Smooth muscle cell (in vitro differentiated cells): ENCODE measurements around the gene CYREN. TPM values are rescaled to one million over a fixed set of nuclear protein-coding genes. Genes with fewer than 3 reads are reported as not detected.

Experiments used
- DNase-seq: peaks from one replicate; lab custom pipeline; 2025; ENCODE audit not compliant: unreplicated experiment; lab: John Stamatoyannopoulos, UW
- H2AFZ ChIP-seq: fragments of 200-600 bp; sonication (generic); 2 replicates; pipeline ENCODE4 v1.6.0; 2016; ENCODE audit warnings: antibody characterized with exemption, low read depth, mild to moderate bottlenecking
- H3F3A ChIP-seq: fragments of 200-600 bp; sonication (generic); 2 replicates; pipeline ENCODE4 v1.6.0; 2017; ENCODE audit warnings: antibody characterized with exemption, low read depth
- H3K27ac ChIP-seq: fragments of 200-600 bp; sonication (generic); 2 replicates; pipeline ENCODE4 v1.5.1; 2016; ENCODE audit warnings: low read depth, mild to moderate bottlenecking
- H3K27me3 ChIP-seq: fragments of 200-600 bp; sonication (generic); 2 replicates; pipeline ENCODE4 v1.6.1; 2016; ENCODE audit warnings: low read depth, mild to moderate bottlenecking
- H3K36me3 ChIP-seq: fragments of 200-600 bp; sonication (generic); 2 replicates; pipeline ENCODE4 v1.5.1; 2016; ENCODE audit warnings: low read depth
- H3K4me1 ChIP-seq: fragments of 200-600 bp; sonication (generic); 2 replicates; pipeline ENCODE4 v1.5.1; 2016; ENCODE audit warnings: low read depth
- H3K4me2 ChIP-seq: fragments of 200-600 bp; sonication (generic); 2 replicates; pipeline ENCODE4 v1.6.0; 2016; ENCODE audit warnings: mild to moderate bottlenecking
- H3K4me3 ChIP-seq: fragments of 200-600 bp; sonication (generic); 2 replicates; pipeline ENCODE4 v1.5.1; 2016; ENCODE audit warnings: mild to moderate bottlenecking
- H3K79me2 ChIP-seq: fragments of 200-600 bp; sonication (generic); 2 replicates; pipeline ENCODE4 v1.6.0; 2016; ENCODE audit warnings: low read depth, mild to moderate bottlenecking
- H3K9ac ChIP-seq: fragments of 200-600 bp; sonication (generic); 2 replicates; pipeline ENCODE4 v1.6.0; 2016; ENCODE audit warnings: low read depth
- H3K9me3 ChIP-seq: fragments of 200-600 bp; sonication (generic); replicated peaks from 2 replicates; pipeline ENCODE4 v1.5.1; 2016; ENCODE audit warnings: low read depth
- H4K20me1 ChIP-seq: fragments of 200-600 bp; sonication (generic); 2 replicates; pipeline ENCODE4 v1.6.0; 2016; ENCODE audit warnings: low read depth
- CTCF ChIP-seq: fragments of 200-600 bp; sonication (generic); IDR thresholded peaks from 2 replicates; pipeline ENCODE4 v1.5.1; 2017; ENCODE audit warnings: borderline replicate concordance, mild to moderate bottlenecking, antibody characterized with exemption; ENCODE audit not compliant: insufficient read depth, poor library complexity, severe bottlenecking
- WGBS: methylation state at CpG from one replicate; pipeline ENCODE4 v1.1.7; 2016; ENCODE audit warnings: low lambda C conversion rate; 5-methylcytosine and 5-hydroxymethylcytosine counted together
- polyA plus RNA-seq: library from polyadenylated mRNA; unstranded; fragments of >200 nt; fragmentation: Nextera tagmentation; extraction: Ambion mirVana; gene quantifications from 2 replicates; pipeline ENCODE4 v1.2.1, GENCODE V29; 2016
- total RNA-seq: library from RNA; depleted of rRNA; stranded (reverse); fragments of >200 nt; gene quantifications from 2 replicates; pipeline ENCODE4 v1.2.3, GENCODE V29; 2014

The CYREN gene
- total and polyA plus RNA-seq, 2 experiments from 2014 or later: 33.4 to 38.2 TPM

DNA sequence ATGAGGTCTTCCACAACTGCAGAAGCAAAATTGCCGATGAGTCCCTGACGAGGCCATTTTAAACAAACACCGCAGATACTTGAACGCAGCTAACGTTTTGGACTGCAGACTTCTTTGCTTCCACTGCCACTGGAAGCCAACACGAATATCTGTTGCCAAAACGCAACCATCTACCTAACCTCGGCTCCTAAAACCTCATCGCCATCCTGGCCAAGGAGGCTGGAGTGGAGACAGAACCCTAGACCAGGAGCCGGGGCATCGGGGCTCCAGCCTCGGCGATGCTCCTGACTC, 40.3 kb upstream of the CYREN start:
- no peaks in the 10 kb centered on the region for H4K20me1 ChIP-seq
- peak overlapping the region; percentile 93 for H3K4me3 ChIP-seq
- H3K4me2 ChIP-seq: peak overlapping the region; percentile 92
- no peaks in the 10 kb centered on the region for H3F3A ChIP-seq
- H3K27me3 ChIP-seq: no peaks in the 10 kb centered on the region
- no peak for DNase-seq
- peak overlapping the region; percentile 88 for H3K9ac ChIP-seq
- WGBS: 9% methylated on average over 13 of the region's 13 CpGs
- H3K9me3 ChIP-seq: no peaks in the 10 kb centered on the region
- peak overlapping the region; percentile 81 for H2AFZ ChIP-seq
- peak overlapping the region; percentile 74 for H3K27ac ChIP-seq
- no peak for TF ChIP-seq CTCF
- H3K36me3 ChIP-seq: no peaks in the 10 kb centered on the region
- no peaks in the 10 kb centered on the region for H3K4me1 ChIP-seq
- H3K79me2 ChIP-seq: peaks cover 5% of the 10 kb centered on the region

DNA sequence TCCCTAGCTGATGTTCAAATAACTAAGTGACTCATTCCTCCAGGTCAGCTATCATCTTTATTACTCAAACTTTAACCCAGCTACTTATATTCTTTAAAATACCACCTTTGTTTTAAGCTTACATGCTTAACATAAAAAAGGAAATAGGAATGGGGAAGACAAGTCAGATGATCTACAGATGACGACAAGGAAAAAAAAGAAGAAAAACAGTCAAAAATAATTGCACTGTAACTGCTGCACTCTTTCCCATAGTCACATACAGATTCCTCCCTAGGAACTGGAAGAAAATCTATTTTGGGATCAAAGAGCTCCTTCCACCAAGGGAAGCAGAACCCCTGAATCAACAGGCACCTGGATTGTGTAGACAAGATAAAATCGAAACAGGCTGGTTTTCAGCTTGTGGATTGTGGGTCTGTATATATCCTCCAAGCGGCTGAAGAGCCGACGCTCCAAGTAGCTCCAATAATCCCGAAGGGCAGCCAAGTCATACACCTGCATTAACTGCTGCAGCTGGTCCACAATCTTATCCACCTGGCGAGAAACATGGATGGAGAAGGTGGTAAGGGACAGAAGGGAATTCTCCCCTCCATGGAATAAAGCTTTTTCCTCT, 38.8 kb upstream of the CYREN start:
- WGBS: 92% methylated on average over 7 of the region's 7 CpGs
- no peak for DNase-seq
- H3K4me1 ChIP-seq: no peaks in the 10 kb centered on the region
- no peak overlapping the region for H2AFZ ChIP-seq
- H3K9me3 ChIP-seq: no peaks in the 10 kb centered on the region
- TF ChIP-seq CTCF: no peak
- peak overlapping the region; percentile 0 for H3K27ac ChIP-seq
- H3K4me2 ChIP-seq: no peak overlapping the region
- no peaks in the 10 kb centered on the region for H4K20me1 ChIP-seq
- no peaks in the 10 kb centered on the region for H3K27me3 ChIP-seq
- H3K9ac ChIP-seq: no peak overlapping the region
- H3K4me3 ChIP-seq: no peak overlapping the region
- peaks cover 5% of the 10 kb centered on the region for H3K79me2 ChIP-seq
- no peaks in the 10 kb centered on the region for H3K36me3 ChIP-seq
- H3F3A ChIP-seq: no peaks in the 10 kb centered on the region

- WGBS: 85% methylated on average over 6 of the region's 6 CpGs
- no peaks in the 10 kb centered on the region for H3F3A ChIP-seq
- no peak overlapping the region for H3K4me3 ChIP-seq
- H3K9ac ChIP-seq: no peak overlapping the region
- H3K27me3 ChIP-seq: no peaks in the 10 kb centered on the region
- H3K4me2 ChIP-seq: peak overlapping the region; percentile 11
- H3K36me3 ChIP-seq: no peaks in the 10 kb centered on the region
- no peaks in the 10 kb centered on the region for H4K20me1 ChIP-seq
- no peaks in the 10 kb centered on the region for H3K9me3 ChIP-seq
- no peak overlapping the region for H2AFZ ChIP-seq
- TF ChIP-seq CTCF: no peak
- H3K79me2 ChIP-seq: peaks cover 5% of the 10 kb centered on the region
- no peak overlapping the region for H3K27ac ChIP-seq
- DNase-seq: no peak
- no peaks in the 10 kb centered on the region for H3K4me1 ChIP-seq
These were observed 37.7 kb upstream of the CYREN start for GRCh38 chr7:135208102-135208793.
